GM21447 (cell line): Measurements from ENCODE around the gene MINAR1.
"Not testable (repeated sequence)": the region's sequence is repeated elsewhere in the genome, so short reads cannot be mapped to it uniquely, and the experiment has no call there.

ENCODE experiments used
- ATAC-seq: cut with Tn5 transposase; IDR thresholded peaks from one replicate; pipeline ENCODE4 v1.9.1; 2021; ENCODE audit not compliant: unreplicated experiment

The MINAR1 gene

GRCh38 chr15:79431636-79432344 is at the start of gene MINAR1:
TSS of gene MINAR1 (plus strand) at chr15:79432336. CDS start at chr15:79456148, 23,812 bp downstream.
- no peak for ATAC-seq

GRCh38 chr15:79394231-79394630 is 37.9 kb upstream of the MINAR1 start:
- ATAC-seq: no peak

- ATAC-seq: no peak
Measured at GRCh38 chr15:79396850-79397249, 35.3 kb upstream of the MINAR1 start.

- no peak for ATAC-seq
Measured at GRCh38 chr15:79397269-79397910, 34.7 kb upstream of the MINAR1 start.

GRCh38 chr15:79399606-79400005 is 32.5 kb upstream of the MINAR1 start:
- no peak for ATAC-seq

- no peak for ATAC-seq
Measured at GRCh38 chr15:79400650-79401049, 31.5 kb upstream of the MINAR1 start.

GRCh38 chr15:79401301-79401700 is 30.8 kb upstream of the MINAR1 start:
- no peak for ATAC-seq

GRCh38 chr15:79402136-79402535 is 30.0 kb upstream of the MINAR1 start:
- no peak for ATAC-seq

- ATAC-seq: no peak
Measured at GRCh38 chr15:79403501-79403900, 28.6 kb upstream of the MINAR1 start.

GRCh38 chr15:79406210-79406609 is 25.9 kb upstream of the MINAR1 start:
- ATAC-seq: no peak

GRCh38 chr15:79408041-79408440 is 24.1 kb upstream of the MINAR1 start:
- no peak for ATAC-seq

- ATAC-seq: no peak
Measured at GRCh38 chr15:79410237-79410636, 21.9 kb upstream of the MINAR1 start.

- no peak for ATAC-seq
Measured at GRCh38 chr15:79412010-79412409, 20.1 kb upstream of the MINAR1 start.

GRCh38 chr15:79412429-79412828 is 19.7 kb upstream of the MINAR1 start:
- ATAC-seq: no peak

GRCh38 chr15:79416876-79417275 is 15.3 kb upstream of the MINAR1 start:
- ATAC-seq: no peak

- ATAC-seq: no peak
Measured at GRCh38 chr15:79418693-79419279, 13.3 kb upstream of the MINAR1 start.

- no peak for ATAC-seq
Measured at GRCh38 chr15:79425591-79426295, 6.4 kb upstream of the MINAR1 start.

- ATAC-seq: not testable (repeated sequence)
Measured at GRCh38 chr15:79426899-79427298, 5.2 kb upstream of the MINAR1 start.

- ATAC-seq: no peak
Measured at GRCh38 chr15:79427781-79428598, 4.1 kb upstream of the MINAR1 start.

GRCh38 chr15:79430901-79431635 is 1.1 kb upstream of the MINAR1 start:
- ATAC-seq: no peak
